Stomach (tissue), 4 donors: ENCODE data around the gene LYSMD2.

ENCODE experiments used
- CTCF ChIP-seq, 7 experiments: fragments of 450-650 bp in 4 of 7; fragments of 200-600 bp in 3 of 7; sonication (generic) in 3 of 7; IDR thresholded peaks; one replicate each; pipeline ENCODE4 v1.5.1; 2016 to 2019; ENCODE audit warnings: antibody characterized with exemption in 7 of 7, control low read depth in 2 of 7, mild to moderate bottlenecking in 1 of 7
- POLR2A ChIP-seq, 4 donors: fragments of 450-650 bp; IDR thresholded peaks; one replicate each; pipeline ENCODE4 v1.6.1; 2016; ENCODE audit warnings: antibody characterized with exemption in 4 of 4, control low read depth in 2 of 4, mild to moderate bottlenecking in 1 of 4, moderate library complexity in 1 of 4

GRCh38 chr15:51677452-51677851 lies 60.0 kb downstream of the LYSMD2 start:
- no peak for TF ChIP-seq POLR2A (IDR thresholded peaks at IDR 0.05)
- no peak for TF ChIP-seq CTCF (IDR thresholded peaks at IDR 0.05)
